Neural progenitor cell (in vitro differentiated cells): ENCODE results near the gene CERS6.

Experiments used
- EZH2 ChIP-seq: fragments of 200-600 bp; sonication (generic); IDR thresholded peaks from 2 replicates; pipeline ENCODE4 v1.6.1; 2017; ENCODE audit warnings: antibody characterized with exemption, mild to moderate bottlenecking, moderate library complexity
- EZH2phosphoT487 ChIP-seq: fragments of 200-600 bp; sonication (generic); IDR thresholded peaks from 2 replicates; pipeline ENCODE4 v1.6.1; 2017; ENCODE audit warnings: antibody characterized with exemption
- TF ChIP-seq, protein P1 (sequence below): fragments of 200-600 bp; sonication (generic); IDR thresholded peaks from 2 replicates; pipeline ENCODE4 v1.5.1; 2017; ENCODE audit warnings: antibody characterized with exemption, mild to moderate bottlenecking

DNA sequence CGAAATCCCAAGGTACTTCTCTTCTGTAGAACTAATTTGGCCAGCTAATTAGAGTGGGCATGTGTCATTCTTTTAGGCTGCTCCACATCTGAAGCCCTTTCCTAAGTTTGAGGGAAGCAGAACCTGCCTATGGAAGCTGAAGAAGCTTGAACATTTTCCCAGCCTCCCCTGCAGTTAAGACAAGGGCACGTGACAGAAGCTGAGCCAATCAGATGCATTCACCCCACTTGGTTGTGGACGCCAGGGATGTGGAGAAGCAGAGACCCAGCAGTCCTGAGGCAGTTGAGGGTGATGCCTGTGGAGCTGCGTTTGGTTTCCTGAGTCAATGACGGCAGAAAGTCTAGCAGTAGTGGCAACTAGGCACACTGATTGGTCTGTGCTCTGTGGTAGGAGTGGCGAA, 26.1 kb upstream of the CERS6 start:
- no peak for TF ChIP-seq EZH2
- TF ChIP-seq, protein P1, sequence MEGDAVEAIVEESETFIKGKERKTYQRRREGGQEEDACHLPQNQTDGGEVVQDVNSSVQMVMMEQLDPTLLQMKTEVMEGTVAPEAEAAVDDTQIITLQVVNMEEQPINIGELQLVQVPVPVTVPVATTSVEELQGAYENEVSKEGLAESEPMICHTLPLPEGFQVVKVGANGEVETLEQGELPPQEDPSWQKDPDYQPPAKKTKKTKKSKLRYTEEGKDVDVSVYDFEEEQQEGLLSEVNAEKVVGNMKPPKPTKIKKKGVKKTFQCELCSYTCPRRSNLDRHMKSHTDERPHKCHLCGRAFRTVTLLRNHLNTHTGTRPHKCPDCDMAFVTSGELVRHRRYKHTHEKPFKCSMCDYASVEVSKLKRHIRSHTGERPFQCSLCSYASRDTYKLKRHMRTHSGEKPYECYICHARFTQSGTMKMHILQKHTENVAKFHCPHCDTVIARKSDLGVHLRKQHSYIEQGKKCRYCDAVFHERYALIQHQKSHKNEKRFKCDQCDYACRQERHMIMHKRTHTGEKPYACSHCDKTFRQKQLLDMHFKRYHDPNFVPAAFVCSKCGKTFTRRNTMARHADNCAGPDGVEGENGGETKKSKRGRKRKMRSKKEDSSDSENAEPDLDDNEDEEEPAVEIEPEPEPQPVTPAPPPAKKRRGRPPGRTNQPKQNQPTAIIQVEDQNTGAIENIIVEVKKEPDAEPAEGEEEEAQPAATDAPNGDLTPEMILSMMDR: no peak
- TF ChIP-seq EZH2phosphoT487: no peak
